ENCODE results near the gene MTOR.

MTOR gene

DNA sequence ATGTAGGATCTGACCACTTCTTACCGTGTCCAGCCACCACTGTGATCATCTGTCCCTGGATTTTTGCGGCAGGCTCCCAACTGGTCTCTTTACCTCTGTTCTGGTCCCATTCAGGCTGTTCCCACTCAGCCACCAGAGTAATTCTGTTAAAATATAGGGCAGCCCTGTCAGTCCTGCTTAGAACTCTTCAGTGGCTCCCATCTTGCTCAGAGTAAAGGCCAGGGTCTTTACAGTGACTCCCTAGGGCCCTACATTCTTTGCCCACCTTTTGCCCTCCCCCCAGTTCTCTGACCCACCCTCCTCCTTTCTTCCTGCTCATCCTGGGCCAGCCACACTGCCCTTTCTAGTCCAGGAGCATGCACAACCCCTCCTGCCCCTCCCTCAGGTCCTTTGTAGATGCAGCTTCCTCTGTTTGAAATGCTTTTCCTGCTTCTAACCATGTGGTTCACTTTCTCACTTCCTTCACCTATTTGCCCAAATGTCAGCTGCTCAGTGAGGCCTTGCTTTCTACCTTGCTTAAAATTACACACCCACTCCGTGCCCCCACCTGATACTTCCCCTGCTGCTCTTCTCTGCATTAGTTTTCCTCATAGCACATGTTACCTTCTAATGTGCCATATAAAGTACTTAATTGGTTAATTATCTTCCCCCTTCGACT lies 18.5 kb upstream of the MTOR start:
- Histone ChIP-seq H2BK12ac (ENCODE audit: low read length) (no peak overlapping the region), H3K27ac (ENCODE audit: low read depth, low read length) (no peak overlapping the region), H4K91ac (ENCODE audit: low read depth, low read length) (no peak overlapping the region), H4K12ac (ENCODE audit: low read depth, low read length) (no peak overlapping the region), H3K4ac (ENCODE audit: low read depth, low read length) (no peak overlapping the region), H3K27me3 (ENCODE audit: insufficient read depth, low read length) (no peaks in the 10 kb centered on the region), H3K4me1 (ENCODE audit: control insufficient read depth in 1 of 2, insufficient read depth in 2 of 2, low read length in 2 of 2) (no peaks in the 10 kb centered on the region), H3K9ac (ENCODE audit: low read length) (no peak overlapping the region), H2AFZ (ENCODE audit: insufficient read depth, low read length, poor library complexity) (no peak overlapping the region), H2AK5ac (ENCODE audit: low read length) (no peak overlapping the region), H2BK120ac (ENCODE audit: insufficient read depth, low read length, poor library complexity) (no peak overlapping the region), H2BK5ac (ENCODE audit: low read depth, low read length, poor library complexity) (no peak overlapping the region), H3K23ac (ENCODE audit: low read length) (no peak overlapping the region), H3K36me3 (ENCODE audit: control insufficient read depth in 1 of 2, insufficient read depth in 2 of 2, low read length in 2 of 2) (peaks cover 5% of the 10 kb centered on the region in 2 experiments), H3K4me3 (ENCODE audit: low read depth, low read length) (no peak overlapping the region), H3K79me2 (ENCODE audit: control insufficient read depth, insufficient read depth, low read length, poor library complexity) (no peaks in the 10 kb centered on the region), H3K4me2 (ENCODE audit: low read length) (no peak overlapping the region), H4K8ac (ENCODE audit: low read depth, low read length) (no peak overlapping the region), H3K79me1 (ENCODE audit: low read length) (no peaks in the 10 kb centered on the region), H3K14ac (ENCODE audit: low read length) (no peak overlapping the region), H3K18ac (ENCODE audit: low read length) (no peak overlapping the region), H3K9me3 (ENCODE audit: insufficient read depth, low read depth, low read length) (no peaks in the 10 kb centered on the region)
- DNase-seq: no peak
- WGBS (ENCODE audit: extremely low coverage, insufficient coverage, insufficient read length): no CpG with 5 or more reads among the region's 4 CpGs

DNA sequence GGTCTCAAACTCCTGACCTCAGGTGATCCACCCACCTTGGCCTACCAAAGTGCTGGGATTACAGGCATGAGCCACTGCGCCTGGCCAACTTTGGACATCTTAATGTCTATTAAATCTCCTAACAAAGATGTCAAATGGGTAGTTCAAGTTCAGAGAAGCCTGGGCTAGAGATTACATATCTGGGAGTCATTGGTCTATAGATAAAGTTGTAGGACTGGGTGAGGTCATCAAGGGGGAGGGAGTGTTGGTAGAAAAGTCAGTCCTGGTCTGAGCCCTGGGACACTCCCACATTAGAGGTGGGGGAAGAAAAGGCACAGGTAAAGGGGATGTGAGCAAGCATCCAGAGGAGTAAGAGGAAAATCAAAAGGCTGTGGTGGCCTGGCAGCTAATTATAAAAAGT lies 17.3 kb upstream of the MTOR start:
- no peak overlapping the region for H3K27ac ChIP-seq (ENCODE audit: low read depth, low read length)
- no peaks in the 10 kb centered on the region for H3K9me3 ChIP-seq (ENCODE audit: insufficient read depth, low read depth, low read length)
- no peaks in the 10 kb centered on the region for H3K27me3 ChIP-seq (ENCODE audit: insufficient read depth, low read length)
- H3K14ac ChIP-seq (ENCODE audit: low read length): no peak overlapping the region
- peaks cover 0 to 3% of the 10 kb centered on the region in 2 experiments for H3K36me3 ChIP-seq (ENCODE audit: control insufficient read depth in 1 of 2, insufficient read depth in 2 of 2, low read length in 2 of 2)
- H2AFZ ChIP-seq (ENCODE audit: insufficient read depth, low read length, poor library complexity): no peak overlapping the region
- H2BK5ac ChIP-seq (ENCODE audit: low read depth, low read length, poor library complexity): no peak overlapping the region
- H3K9ac ChIP-seq (ENCODE audit: low read length): no peak overlapping the region
- H4K8ac ChIP-seq (ENCODE audit: low read depth, low read length): no peak overlapping the region
- H3K79me2 ChIP-seq (ENCODE audit: control insufficient read depth, insufficient read depth, low read length, poor library complexity): no peaks in the 10 kb centered on the region
- no peak overlapping the region for H2BK12ac ChIP-seq (ENCODE audit: low read length)
- no peak overlapping the region for H4K91ac ChIP-seq (ENCODE audit: low read depth, low read length)
- H2BK120ac ChIP-seq (ENCODE audit: insufficient read depth, low read length, poor library complexity): no peak overlapping the region
- no peak overlapping the region for H2AK5ac ChIP-seq (ENCODE audit: low read length)
- H3K4me2 ChIP-seq (ENCODE audit: low read length): no peak overlapping the region
- no peak overlapping the region for H3K23ac ChIP-seq (ENCODE audit: low read length)
- H3K4me1 ChIP-seq (ENCODE audit: control insufficient read depth in 1 of 2, insufficient read depth in 2 of 2, low read length in 2 of 2): peaks cover 0 to 2% of the 10 kb centered on the region in 2 experiments
- H3K4ac ChIP-seq (ENCODE audit: low read depth, low read length): no peak overlapping the region
- H3K4me3 ChIP-seq (ENCODE audit: low read depth, low read length): no peak overlapping the region
- no peak overlapping the region for H4K12ac ChIP-seq (ENCODE audit: low read depth, low read length)
- no CpG with 5 or more reads among the region's 1 CpG for WGBS (ENCODE audit: extremely low coverage, insufficient coverage, insufficient read length)
- no peaks in the 10 kb centered on the region for H3K79me1 ChIP-seq (ENCODE audit: low read length)
- no peak overlapping the region for H3K18ac ChIP-seq (ENCODE audit: low read length)
- DNase-seq: no peak

DNA sequence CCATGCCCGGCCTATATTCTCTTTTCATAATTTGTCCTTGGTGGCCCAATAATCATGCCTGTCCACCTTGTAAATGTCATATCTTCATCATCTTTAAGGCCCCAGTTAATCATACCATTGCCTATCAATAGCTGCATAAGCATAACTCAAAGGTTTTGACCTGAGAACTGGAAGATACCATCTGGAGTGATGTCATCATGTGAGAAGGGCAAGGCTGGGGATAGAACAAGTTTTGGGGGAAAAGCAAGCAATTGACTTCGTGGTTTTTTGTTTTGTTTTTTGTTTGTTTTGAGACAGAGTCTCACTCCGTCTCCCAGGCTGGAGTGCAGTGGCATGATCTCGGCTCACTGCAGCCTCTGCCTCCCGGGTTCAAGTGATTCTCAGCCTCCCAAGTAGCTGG lies 16.8 kb upstream of the MTOR start:
- no peak overlapping the region for H4K12ac ChIP-seq (ENCODE audit: low read depth, low read length)
- peaks cover 0 to 3% of the 10 kb centered on the region in 2 experiments for H3K36me3 ChIP-seq (ENCODE audit: control insufficient read depth in 1 of 2, insufficient read depth in 2 of 2, low read length in 2 of 2)
- H3K9ac ChIP-seq (ENCODE audit: low read length): no peak overlapping the region
- no CpG with 5 or more reads among the region's 5 CpGs for WGBS (ENCODE audit: extremely low coverage, insufficient coverage, insufficient read length)
- no peak overlapping the region for H2AFZ ChIP-seq (ENCODE audit: insufficient read depth, low read length, poor library complexity)
- DNase-seq: no peak
- peaks cover 0 to 2% of the 10 kb centered on the region in 2 experiments for H3K4me1 ChIP-seq (ENCODE audit: control insufficient read depth in 1 of 2, insufficient read depth in 2 of 2, low read length in 2 of 2)
- no peak overlapping the region for H2BK12ac ChIP-seq (ENCODE audit: low read length)
- H2BK120ac ChIP-seq (ENCODE audit: insufficient read depth, low read length, poor library complexity): no peak overlapping the region
- no peak overlapping the region for H2BK5ac ChIP-seq (ENCODE audit: low read depth, low read length, poor library complexity)
- H3K23ac ChIP-seq (ENCODE audit: low read length): no peak overlapping the region
- no peaks in the 10 kb centered on the region for H3K79me1 ChIP-seq (ENCODE audit: low read length)
- H2AK5ac ChIP-seq (ENCODE audit: low read length): no peak overlapping the region
- no peak overlapping the region for H3K14ac ChIP-seq (ENCODE audit: low read length)
- no peak overlapping the region for H3K4me2 ChIP-seq (ENCODE audit: low read length)
- H3K4me3 ChIP-seq (ENCODE audit: low read depth, low read length): no peak overlapping the region
- H3K9me3 ChIP-seq (ENCODE audit: insufficient read depth, low read depth, low read length): no peaks in the 10 kb centered on the region
- no peak overlapping the region for H4K91ac ChIP-seq (ENCODE audit: low read depth, low read length)
- no peak overlapping the region for H3K27ac ChIP-seq (ENCODE audit: low read depth, low read length)
- H3K4ac ChIP-seq (ENCODE audit: low read depth, low read length): no peak overlapping the region
- H3K27me3 ChIP-seq (ENCODE audit: insufficient read depth, low read length): no peaks in the 10 kb centered on the region
- H4K8ac ChIP-seq (ENCODE audit: low read depth, low read length): no peak overlapping the region
- H3K79me2 ChIP-seq (ENCODE audit: control insufficient read depth, insufficient read depth, low read length, poor library complexity): no peaks in the 10 kb centered on the region
- H3K18ac ChIP-seq (ENCODE audit: low read length): no peak overlapping the region

DNA sequence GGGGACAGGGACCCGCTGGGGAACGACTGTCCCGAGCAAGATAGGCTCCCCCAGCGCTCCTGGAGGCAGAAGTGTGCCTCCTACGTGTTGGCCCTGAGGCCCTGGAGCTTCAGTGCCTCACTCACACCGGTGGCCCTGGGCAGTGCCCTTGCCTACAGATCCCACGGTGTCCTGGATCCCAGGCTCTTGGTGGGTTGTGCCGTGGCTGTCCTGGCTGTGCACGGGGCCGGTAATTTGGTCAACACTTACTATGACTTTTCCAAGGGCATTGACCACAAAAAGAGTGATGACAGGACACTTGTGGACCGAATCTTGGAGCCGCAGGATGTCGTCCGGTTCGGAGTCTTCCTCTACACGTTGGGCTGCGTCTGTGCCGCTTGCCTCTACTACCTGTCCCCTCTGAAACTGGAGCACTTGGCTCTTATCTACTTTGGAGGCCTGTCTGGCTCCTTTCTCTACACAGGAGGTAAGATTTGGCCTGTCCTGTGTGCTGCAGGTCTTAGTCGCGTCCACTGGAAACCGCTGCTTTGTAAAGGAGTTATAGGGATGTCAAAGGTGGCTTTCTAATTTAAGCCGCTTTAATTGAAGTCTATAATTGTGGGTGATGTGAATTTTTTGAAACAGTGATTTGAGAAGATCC lies 11.4 kb upstream of the MTOR start:
- Histone ChIP-seq H2AK5ac (ENCODE audit: low read length) (no peak overlapping the region), H3K79me1 (ENCODE audit: low read length) (peaks cover 6% of the 10 kb centered on the region), H3K4ac (ENCODE audit: low read depth, low read length) (peak overlapping the region; percentile 2), H4K91ac (ENCODE audit: low read depth, low read length) (peak overlapping the region; percentile 91), H3K9ac (ENCODE audit: low read length) (peak overlapping the region; percentile 86), H3K9me3 (ENCODE audit: insufficient read depth, low read depth, low read length) (no peaks in the 10 kb centered on the region), H3K14ac (ENCODE audit: low read length) (peak overlapping the region; percentile 98), H3K23ac (ENCODE audit: low read length) (no peak overlapping the region), H2BK5ac (ENCODE audit: low read depth, low read length, poor library complexity) (no peak overlapping the region), H3K4me1 (ENCODE audit: control insufficient read depth in 1 of 2, insufficient read depth in 2 of 2, low read length in 2 of 2) (peaks cover 9 to 11% of the 10 kb centered on the region in 2 experiments), H3K4me3 (ENCODE audit: low read depth, low read length) (peak overlapping the region; percentile 86), H3K27me3 (ENCODE audit: insufficient read depth, low read length) (no peaks in the 10 kb centered on the region), H4K8ac (ENCODE audit: low read depth, low read length) (peak overlapping the region; percentile 96), H2BK120ac (ENCODE audit: insufficient read depth, low read length, poor library complexity) (peak overlapping the region; percentile 93), H3K18ac (ENCODE audit: low read length) (peak overlapping the region; percentile 92), H4K12ac (ENCODE audit: low read depth, low read length) (peak overlapping the region; percentile 78), H2AFZ (ENCODE audit: insufficient read depth, low read length, poor library complexity) (peak overlapping the region; percentile 98), H3K79me2 (ENCODE audit: control insufficient read depth, insufficient read depth, low read length, poor library complexity) (peaks cover 3% of the 10 kb centered on the region), H2BK12ac (ENCODE audit: low read length) (no peak overlapping the region), H3K4me2 (ENCODE audit: low read length) (peak overlapping the region; percentile 63), H3K36me3 (ENCODE audit: control insufficient read depth in 1 of 2, insufficient read depth in 2 of 2, low read length in 2 of 2) (peaks cover 0 to 2% of the 10 kb centered on the region in 2 experiments), H3K27ac (ENCODE audit: low read depth, low read length) (no peak overlapping the region)
- no CpG with 5 or more reads among the region's 22 CpGs for WGBS (ENCODE audit: extremely low coverage, insufficient coverage, insufficient read length)
- DNase-seq: no peak

All from trophoblast cell (in vitro differentiated cells and primary cell).